ENCODE measurements around the gene RBM47. TPM values are rescaled to one million over a fixed set of nuclear protein-coding genes. Genes with fewer than 3 reads are reported as not detected.

Gene RBM47
- total and polyA plus RNA-seq, 10 of the 15 experiments (the other 5 are each of a cell fraction or from before 2014, with no cell fraction given): 7.9 to 45.0 (median 28.7) TPM

GRCh38 chr4:40481977-40482376, 147.7 kb downstream of the RBM47 start:
- ChIA-PET CTCF (interaction anchor here (1.2 to 2.5 kb wide), 3 partner anchors 10 to 19 kb away, joined by 4 to 11 read pairs (median 6); no protein-coding TSS in a partner anchor), RAD21 (ENCODE audit: unreplicated experiment) (interaction anchor here (4.7 kb wide), 1 partner anchor 8 kb away, joined by 28 read pairs; no protein-coding TSS in a partner anchor), POLR2A (interaction anchor here (0.5 kb wide), 1 partner anchor 45 kb away, joined by 6 read pairs; no protein-coding TSS in a partner anchor), SMC1A (ENCODE audit: uncharacterized antibody, unreplicated experiment) (interaction anchor here (1.2 to 4.4 kb wide), 3 partner anchors 8 to 236 kb away, joined by 3 to 40 read pairs (median 5); no protein-coding TSS in a partner anchor)
- Histone ChIP-seq H2AFZ (ENCODE audit: control insufficient read depth, low read depth, low read length) (no peak overlapping the region), H3K9me3 (replicated peaks; ENCODE audit: control insufficient read depth, insufficient read depth, low read length) (peaks cover under 1% of the 10 kb centered on the region; the same call in 1 of the 3 replicates), H3K4me1 (ENCODE audit: control insufficient read depth, insufficient read depth, low read length) (peaks cover 4% of the 10 kb centered on the region; the same call in 1 of the 2 replicates), H3K4me2 (ENCODE audit: control insufficient read depth, insufficient read depth) (no peak overlapping the region), H3K4me3 (no peak overlapping the region), H3K9ac (ENCODE audit: control insufficient read depth, insufficient read depth, low read length) (no peak overlapping the region), H3K27me3 (replicated peaks in 1 of 2; ENCODE audit: control insufficient read depth in 2 of 2, insufficient read depth in 2 of 2, low read length in 1 of 2) (no peaks in the 10 kb centered on the region), H3K79me2 (ENCODE audit: control insufficient read depth, insufficient read depth, low read length) (peaks cover 32% of the 10 kb centered on the region), H3K36me3 (ENCODE audit: control insufficient read depth in 2 of 2, insufficient read depth in 2 of 2, low read length in 1 of 2) (peaks cover 2 to 9% of the 10 kb centered on the region in 2 experiments; a peak in 3 of 4 replicates), H4K20me1 (ENCODE audit: control insufficient read depth, insufficient read depth) (no peaks in the 10 kb centered on the region), H3K27ac (ENCODE audit: control insufficient read depth, insufficient read depth) (no peak overlapping the region)
- FAIRE-seq (no peak), ATAC-seq (no peak), DNase-seq (ENCODE audit: low read depth, low spot score) (no peak)
- in situ Hi-C loops (cut with MboI): no loop called here
- BruUV-seq (replicated peaks): no TSS peak
- intact Hi-C loops (cut with micrococcal nuclease; ENCODE audit: unreplicated experiment): no loop called here
- TF ChIP-seq CHD4 (IDR thresholded peaks at IDR 0.05) (no peak), SRF (IDR thresholded peaks at IDR 0.05; ENCODE audit: low read depth in 2 of 2, low read length in 2 of 2) (no peak), CBX3 (IDR thresholded peaks at IDR 0.05; ENCODE audit: borderline replicate concordance, low read depth) (no peak), RAD51 (IDR thresholded peaks at IDR 0.05) (no peak), RCOR1 (conservative IDR thresholded peaks at IDR 0.05; ENCODE audit: low read depth, low read length) (no peak), SREBF1 (IDR thresholded peaks at IDR 0.05; ENCODE audit: low read length) (no peak), CBFB (IDR thresholded peaks at IDR 0.05; ENCODE audit: low read depth) (no peak), RB1 (IDR thresholded peaks at IDR 0.05; ENCODE audit: borderline replicate concordance) (no peak), HDAC2 (IDR thresholded peaks at IDR 0.05) (no peak), CEBPB (IDR thresholded peaks at IDR 0.05; ENCODE audit: borderline replicate concordance in 1 of 2, low read depth in 2 of 2, low read length in 2 of 2) (no peak), TCF7 (IDR thresholded peaks at IDR 0.05; ENCODE audit: borderline replicate concordance) (no peak), CREM (IDR thresholded peaks at IDR 0.05; ENCODE audit: low read depth) (no peak), POU2F2 (IDR thresholded peaks at IDR 0.05; ENCODE audit: borderline replicate concordance, low read depth, low read length) (no peak), NRF1 (conservative IDR thresholded peaks at IDR 0.05; ENCODE audit: low read depth, low read length) (no peak), LARP7 (IDR thresholded peaks at IDR 0.05) (no peak), NFYA (IDR thresholded peaks at IDR 0.05; ENCODE audit: borderline replicate concordance, low read depth, low read length) (no peak)
- TF ChIP-seq, protein P1, sequence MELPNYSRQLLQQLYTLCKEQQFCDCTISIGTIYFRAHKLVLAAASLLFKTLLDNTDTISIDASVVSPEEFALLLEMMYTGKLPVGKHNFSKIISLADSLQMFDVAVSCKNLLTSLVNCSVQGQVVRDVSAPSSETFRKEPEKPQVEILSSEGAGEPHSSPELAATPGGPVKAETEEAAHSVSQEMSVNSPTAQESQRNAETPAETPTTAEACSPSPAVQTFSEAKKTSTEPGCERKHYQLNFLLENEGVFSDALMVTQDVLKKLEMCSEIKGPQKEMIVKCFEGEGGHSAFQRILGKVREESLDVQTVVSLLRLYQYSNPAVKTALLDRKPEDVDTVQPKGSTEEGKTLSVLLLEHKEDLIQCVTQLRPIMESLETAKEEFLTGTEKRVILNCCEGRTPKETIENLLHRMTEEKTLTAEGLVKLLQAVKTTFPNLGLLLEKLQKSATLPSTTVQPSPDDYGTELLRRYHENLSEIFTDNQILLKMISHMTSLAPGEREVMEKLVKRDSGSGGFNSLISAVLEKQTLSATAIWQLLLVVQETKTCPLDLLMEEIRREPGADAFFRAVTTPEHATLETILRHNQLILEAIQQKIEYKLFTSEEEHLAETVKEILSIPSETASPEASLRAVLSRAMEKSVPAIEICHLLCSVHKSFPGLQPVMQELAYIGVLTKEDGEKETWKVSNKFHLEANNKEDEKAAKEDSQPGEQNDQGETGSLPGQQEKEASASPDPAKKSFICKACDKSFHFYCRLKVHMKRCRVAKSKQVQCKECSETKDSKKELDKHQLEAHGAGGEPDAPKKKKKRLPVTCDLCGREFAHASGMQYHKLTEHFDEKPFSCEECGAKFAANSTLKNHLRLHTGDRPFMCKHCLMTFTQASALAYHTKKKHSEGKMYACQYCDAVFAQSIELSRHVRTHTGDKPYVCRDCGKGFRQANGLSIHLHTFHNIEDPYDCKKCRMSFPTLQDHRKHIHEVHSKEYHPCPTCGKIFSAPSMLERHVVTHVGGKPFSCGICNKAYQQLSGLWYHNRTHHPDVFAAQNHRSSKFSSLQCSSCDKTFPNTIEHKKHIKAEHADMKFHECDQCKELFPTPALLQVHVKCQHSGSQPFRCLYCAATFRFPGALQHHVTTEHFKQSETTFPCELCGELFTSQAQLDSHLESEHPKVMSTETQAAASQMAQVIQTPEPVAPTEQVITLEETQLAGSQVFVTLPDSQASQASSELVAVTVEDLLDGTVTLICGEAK (IDR thresholded peaks at IDR 0.05; ENCODE audit: borderline replicate concordance): no peak
- WGBS (ENCODE audit: insufficient coverage, insufficient replicate concordance, low lambda C conversion rate, missing lambda C conversion rate): 100% methylated on average over 7 of the region's 7 CpGs

Measured in GM12878 (cell line).